ENCODE results near the gene ZC3H8.

The ZC3H8 gene

GRCh38 chr2:112173646-112174319 lies 81.1 kb downstream of the ZC3H8 start:
- Histone ChIP-seq H3K9ac (ENCODE audit: low read length) (peak overlapping the region; percentile 17; the same call in 1 of the 2 replicates), H3K4me1 (ENCODE audit: low read length) (peaks cover 20% of the 10 kb centered on the region), H3K36me3 (replicated peaks; ENCODE audit: low read depth, low read length) (no peaks in the 10 kb centered on the region), H4K20me1 (ENCODE audit: insufficient read depth, low read length) (no peaks in the 10 kb centered on the region), H3K27ac (ENCODE audit: low read length) (0 out of 2 replicates have a peak overlapping the region, but pooled peaks have one; percentile 11), H3K9me3 (ENCODE audit: insufficient read depth, low read length) (no peaks in the 10 kb centered on the region), H3K4me2 (ENCODE audit: low read length) (peak overlapping the region; percentile 98), H2AFZ (ENCODE audit: low read depth, low read length) (peak overlapping the region; percentile 96), H3K4me3 (ENCODE audit: low read length) (peak overlapping the region; percentile 69), H3K27me3 (ENCODE audit: low read depth, low read length) (no peaks in the 10 kb centered on the region), H3K79me2 (ENCODE audit: low read length) (no peaks in the 10 kb centered on the region)
- TF ChIP-seq EZH2phosphoT487 (IDR thresholded peaks at IDR 0.05; ENCODE audit: low read depth): no peak
- TF ChIP-seq CTCF (IDR thresholded peaks at IDR 0.05; ENCODE audit: low read depth, low read length): no peak

- peaks cover 20% of the 10 kb centered on the region for H3K4me1 ChIP-seq (ENCODE audit: low read length)
- H3K36me3 ChIP-seq (replicated peaks; ENCODE audit: low read depth, low read length): no peaks in the 10 kb centered on the region
- no peak overlapping the region for H3K27ac ChIP-seq (ENCODE audit: low read length)
- no peak overlapping the region for H3K4me3 ChIP-seq (ENCODE audit: low read length)
- H4K20me1 ChIP-seq (ENCODE audit: insufficient read depth, low read length): no peaks in the 10 kb centered on the region
- H3K79me2 ChIP-seq (ENCODE audit: low read length): no peaks in the 10 kb centered on the region
- no peaks in the 10 kb centered on the region for H3K27me3 ChIP-seq (ENCODE audit: low read depth, low read length)
- no peak overlapping the region for H3K4me2 ChIP-seq (ENCODE audit: low read length)
- no peaks in the 10 kb centered on the region for H3K9me3 ChIP-seq (ENCODE audit: insufficient read depth, low read length)
- no peak overlapping the region for H3K9ac ChIP-seq (ENCODE audit: low read length)
- no peak for TF ChIP-seq EZH2phosphoT487 (IDR thresholded peaks at IDR 0.05; ENCODE audit: low read depth)
- no peak for TF ChIP-seq CTCF (IDR thresholded peaks at IDR 0.05; ENCODE audit: low read depth, low read length)
- no peak overlapping the region for H2AFZ ChIP-seq (ENCODE audit: low read depth, low read length)
Measured at GRCh38 chr2:112170495-112170894, 84.3 kb downstream of the ZC3H8 start.

- Histone ChIP-seq H3K27me3 (ENCODE audit: low read depth, low read length) (no peaks in the 10 kb centered on the region), H3K27ac (ENCODE audit: low read length) (no peak overlapping the region), H3K9ac (ENCODE audit: low read length) (no peak overlapping the region), H3K4me1 (ENCODE audit: low read length) (peaks cover 9% of the 10 kb centered on the region), H3K36me3 (replicated peaks; ENCODE audit: low read depth, low read length) (no peaks in the 10 kb centered on the region), H4K20me1 (ENCODE audit: insufficient read depth, low read length) (no peaks in the 10 kb centered on the region), H3K4me2 (ENCODE audit: low read length) (no peak overlapping the region), H3K4me3 (ENCODE audit: low read length) (no peak overlapping the region), H2AFZ (ENCODE audit: low read depth, low read length) (no peak overlapping the region), H3K79me2 (ENCODE audit: low read length) (no peaks in the 10 kb centered on the region), H3K9me3 (ENCODE audit: insufficient read depth, low read length) (no peaks in the 10 kb centered on the region)
- no peak for TF ChIP-seq CTCF (IDR thresholded peaks at IDR 0.05; ENCODE audit: low read depth, low read length)
- no peak for TF ChIP-seq EZH2phosphoT487 (IDR thresholded peaks at IDR 0.05; ENCODE audit: low read depth)
Measured at GRCh38 chr2:112168422-112169124, 86.3 kb downstream of the ZC3H8 start.

GRCh38 chr2:112166806-112167499 lies 87.9 kb downstream of the ZC3H8 start:
- H4K20me1 ChIP-seq (ENCODE audit: insufficient read depth, low read length): no peaks in the 10 kb centered on the region
- no peak overlapping the region for H2AFZ ChIP-seq (ENCODE audit: low read depth, low read length)
- H3K27me3 ChIP-seq (ENCODE audit: low read depth, low read length): no peaks in the 10 kb centered on the region
- H3K4me2 ChIP-seq (ENCODE audit: low read length): no peak overlapping the region
- no peak overlapping the region for H3K9ac ChIP-seq (ENCODE audit: low read length)
- H3K79me2 ChIP-seq (ENCODE audit: low read length): no peaks in the 10 kb centered on the region
- H3K36me3 ChIP-seq (replicated peaks; ENCODE audit: low read depth, low read length): no peaks in the 10 kb centered on the region
- no peaks in the 10 kb centered on the region for H3K9me3 ChIP-seq (ENCODE audit: insufficient read depth, low read length)
- H3K4me1 ChIP-seq (ENCODE audit: low read length): no peaks in the 10 kb centered on the region
- H3K27ac ChIP-seq (ENCODE audit: low read length): no peak overlapping the region
- TF ChIP-seq CTCF (IDR thresholded peaks at IDR 0.05; ENCODE audit: low read depth, low read length) (no peak), EZH2phosphoT487 (IDR thresholded peaks at IDR 0.05; ENCODE audit: low read depth) (no peak)
- no peak overlapping the region for H3K4me3 ChIP-seq (ENCODE audit: low read length)

Measured in OCI-LY3 (cell line).